PC-3 (cell line): Measurements from ENCODE around the gene ZC3H12C.

Source experiments
- EZH2phosphoT487 ChIP-seq: fragments of 300-600 bp; sonication (generic); IDR thresholded peaks from 2 replicates; pipeline ENCODE4 v1.6.1; 2018; ENCODE audit warnings: mild to moderate bottlenecking, antibody characterized with exemption, low read length, borderline replicate concordance
- TF ChIP-seq, protein P1 (sequence below): fragments of 300-600 bp; sonication (generic); conservative IDR thresholded peaks from 2 replicates; pipeline ENCODE4 v1.5.1; 2017; ENCODE audit warnings: antibody characterized with exemption, low read depth, mild to moderate bottlenecking, low read length

DNA sequence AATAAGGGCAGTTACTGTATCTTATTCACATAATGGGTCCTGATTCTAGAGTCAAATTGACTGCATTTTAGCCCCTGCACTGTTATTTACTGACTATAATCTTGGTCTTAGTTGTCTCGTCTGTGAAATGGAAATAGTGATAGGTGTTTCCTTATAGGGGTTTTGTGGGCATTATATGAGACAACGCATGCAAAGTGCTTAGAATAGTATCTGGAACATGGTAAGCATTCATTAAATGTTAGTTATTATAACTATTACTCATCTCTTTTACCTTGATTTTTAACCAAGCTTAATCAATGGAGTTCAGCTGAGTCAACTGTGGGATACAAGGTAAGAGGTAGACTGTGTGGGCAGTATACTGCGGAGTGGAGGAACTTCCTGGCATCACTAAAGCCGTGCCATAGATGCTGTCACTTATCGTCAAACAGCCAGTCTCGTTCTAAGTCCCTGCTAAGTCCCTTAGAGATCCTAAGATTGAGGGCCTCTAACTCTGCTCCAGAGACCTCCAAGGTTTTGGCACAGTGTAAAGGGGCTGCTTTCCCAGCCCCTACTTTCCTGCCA, 2.6 kb upstream of the ZC3H12C start:
- TF ChIP-seq, protein P1, sequence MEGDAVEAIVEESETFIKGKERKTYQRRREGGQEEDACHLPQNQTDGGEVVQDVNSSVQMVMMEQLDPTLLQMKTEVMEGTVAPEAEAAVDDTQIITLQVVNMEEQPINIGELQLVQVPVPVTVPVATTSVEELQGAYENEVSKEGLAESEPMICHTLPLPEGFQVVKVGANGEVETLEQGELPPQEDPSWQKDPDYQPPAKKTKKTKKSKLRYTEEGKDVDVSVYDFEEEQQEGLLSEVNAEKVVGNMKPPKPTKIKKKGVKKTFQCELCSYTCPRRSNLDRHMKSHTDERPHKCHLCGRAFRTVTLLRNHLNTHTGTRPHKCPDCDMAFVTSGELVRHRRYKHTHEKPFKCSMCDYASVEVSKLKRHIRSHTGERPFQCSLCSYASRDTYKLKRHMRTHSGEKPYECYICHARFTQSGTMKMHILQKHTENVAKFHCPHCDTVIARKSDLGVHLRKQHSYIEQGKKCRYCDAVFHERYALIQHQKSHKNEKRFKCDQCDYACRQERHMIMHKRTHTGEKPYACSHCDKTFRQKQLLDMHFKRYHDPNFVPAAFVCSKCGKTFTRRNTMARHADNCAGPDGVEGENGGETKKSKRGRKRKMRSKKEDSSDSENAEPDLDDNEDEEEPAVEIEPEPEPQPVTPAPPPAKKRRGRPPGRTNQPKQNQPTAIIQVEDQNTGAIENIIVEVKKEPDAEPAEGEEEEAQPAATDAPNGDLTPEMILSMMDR: no peak
- no peak for TF ChIP-seq EZH2phosphoT487
